NCI-H2227 (cell line): ENCODE measurements around the gene CTCF.

Experiments used
- DNase-seq: peaks from one replicate; lab custom pipeline; 2025; ENCODE audit not compliant: unreplicated experiment; lab: John Stamatoyannopoulos, UW

The CTCF gene

GRCh38 chr16:67547423-67548264 lies 14.7 kb upstream of the CTCF start:
- no peak for DNase-seq

GRCh38 chr16:67548265-67549126 lies 13.8 kb upstream of the CTCF start:
- DNase-seq: no peak

GRCh38 chr16:67549240-67549639 lies 13.1 kb upstream of the CTCF start:
- DNase-seq: no peak

- no peak for DNase-seq
These were observed 12.4 kb upstream of the CTCF start for GRCh38 chr16:67549936-67550335.

GRCh38 chr16:67551091-67551490 lies 11.2 kb upstream of the CTCF start:
- DNase-seq: no peak

- no peak for DNase-seq
These were observed 10.4 kb upstream of the CTCF start for GRCh38 chr16:67551972-67552371.

GRCh38 chr16:67552476-67552875 lies 9.8 kb upstream of the CTCF start:
- DNase-seq: peak; percentile 48

- no peak for DNase-seq
These were observed 6.5 kb upstream of the CTCF start for GRCh38 chr16:67555795-67556212.

- no peak for DNase-seq
These were observed 3.5 kb upstream of the CTCF start for GRCh38 chr16:67558859-67559258.

- DNase-seq: no peak
These were observed 1.4 kb upstream of the CTCF start for GRCh38 chr16:67560827-67561342.

- no peak for DNase-seq
These were observed 864 bp upstream of the CTCF start for GRCh38 chr16:67561501-67561823.

- DNase-seq: peak; percentile 96
These were observed 351 bp upstream of the CTCF start for GRCh38 chr16:67561824-67562525.

GRCh38 chr16:67562918-67563707 lies 787 bp downstream of the CTCF start:
- peak; percentile 76 for DNase-seq

- DNase-seq: peak; percentile 27
These were observed 1.6 kb downstream of the CTCF start for GRCh38 chr16:67563708-67564468.

- no peak for DNase-seq
These were observed 3.3 kb downstream of the CTCF start for GRCh38 chr16:67565470-67566100.

- DNase-seq: no peak
These were observed 9.1 kb downstream of the CTCF start for GRCh38 chr16:67571464-67571863.

GRCh38 chr16:67571981-67572431 lies 9.7 kb downstream of the CTCF start:
- no peak for DNase-seq

- no peak for DNase-seq
These were observed 17.4 kb downstream of the CTCF start for GRCh38 chr16:67579686-67580085.

GRCh38 chr16:67580202-67580601 lies 17.9 kb downstream of the CTCF start:
- no peak for DNase-seq
